HG02571 (cell line): ENCODE results near the gene PLVAP.
A peak's percentile ranks its signal among the peaks of the same experiment; 100 is the strongest.

Experiments used
- ATAC-seq: cut with Tn5 transposase; IDR thresholded peaks from one replicate; pipeline ENCODE4 v1.9.1; 2021; ENCODE audit warnings: mild to moderate bottlenecking, moderate library complexity; ENCODE audit not compliant: unreplicated experiment

Gene PLVAP

DNA sequence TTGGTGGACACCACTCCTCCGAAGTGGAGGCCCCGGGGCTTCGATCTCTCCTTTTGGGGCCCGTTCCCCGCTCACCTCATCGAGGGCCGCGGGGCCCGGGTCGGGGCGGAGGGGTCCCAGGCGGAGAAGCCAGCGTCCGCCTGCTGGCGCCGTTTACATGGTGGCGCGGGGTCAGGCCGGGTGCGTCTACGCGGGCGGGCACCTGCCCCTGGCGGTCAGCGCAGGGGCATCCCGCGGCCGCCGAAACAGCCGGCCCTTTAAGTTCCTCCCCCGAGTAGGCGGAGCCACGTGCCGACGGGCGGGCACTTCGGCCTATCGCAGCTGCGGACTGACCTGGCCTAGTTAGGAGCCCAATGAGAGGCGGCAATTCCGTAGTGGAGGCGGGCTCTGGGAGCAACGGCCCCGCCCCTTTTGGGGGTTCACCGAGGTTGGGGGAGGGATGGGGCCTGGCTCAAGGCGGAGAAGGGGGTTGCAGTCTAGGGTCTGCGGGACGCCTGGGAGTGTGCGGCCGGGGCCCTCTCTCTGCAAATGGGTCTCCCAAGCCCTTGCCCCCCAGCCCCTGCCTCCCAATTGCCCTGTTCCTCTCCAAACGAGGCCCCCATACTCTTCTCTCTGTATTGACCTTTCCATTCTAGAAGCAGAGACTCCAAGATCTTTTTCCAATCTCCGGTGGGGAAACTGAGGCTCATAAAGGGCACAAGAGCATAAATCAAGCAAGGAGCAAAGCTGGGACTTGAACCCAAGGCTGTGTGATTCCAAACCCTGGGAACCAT lies 73.8 kb downstream of the PLVAP start, which contains the start of gene ABHD8:
TSS of gene ABHD8 (minus strand) at position 259 of the 773 bp plus-strand sequence. CDS start 1,809 bp downstream, outside the sequence.
- ATAC-seq: peak; percentile 48

- no peak for ATAC-seq
Measured at GRCh38 chr19:17302391-17303166, 74.6 kb downstream of the PLVAP start.
